ENCODE results near the gene MYO5B. TPM values are rescaled to one million over a fixed set of nuclear protein-coding genes. Genes with fewer than 3 reads are reported as not detected.

Gene MYO5B
- total RNA-seq, 1 donor from 2014 or later: 6.7 TPM

- Histone ChIP-seq H3K79me2 (ENCODE audit: low read depth) (no peaks in the 10 kb centered on the region), H3K27ac (no peak overlapping the region), H3F3A (ENCODE audit: low read depth) (no peaks in the 10 kb centered on the region), H3K9ac (no peak overlapping the region), H3K36me3 (no peaks in the 10 kb centered on the region), H3K27me3 (no peaks in the 10 kb centered on the region), H3K9me3 (ENCODE audit: low read depth) (no peaks in the 10 kb centered on the region), H3K4me1 (peaks cover 37% of the 10 kb centered on the region), H3K4me3 (no peak overlapping the region), H4K20me1 (ENCODE audit: low read depth) (no peaks in the 10 kb centered on the region), H3K4me2 (peak overlapping the region; percentile 9), H2AFZ (replicated peaks) (no peak overlapping the region)
- Mint-ChIP-seq H3K27me3 (ENCODE audit: insufficient read depth, low read depth) (no peaks in the 10 kb centered on the region), H3K9me3 (no peaks in the 10 kb centered on the region), H3K36me3 (no peaks in the 10 kb centered on the region), H3K4me1 (peaks cover 21% of the 10 kb centered on the region), H3K27ac (no peak overlapping the region), H3K4me3 (no peak overlapping the region)
- no peak for DNase-seq (ENCODE audit: low spot score)
- TF ChIP-seq EZH2phosphoT487 (IDR thresholded peaks at IDR 0.05) (no peak), EZH2 (IDR thresholded peaks at IDR 0.05) (no peak), CTCF (IDR thresholded peaks at IDR 0.05) (no peak)
Observed at GRCh38 chr18:50166901-50167300, 28.0 kb downstream of the MYO5B start.

GRCh38 chr18:50163505-50163904 is 31.4 kb downstream of the MYO5B start:
- Mint-ChIP-seq H3K4me3 (no peak overlapping the region), H3K9me3 (no peaks in the 10 kb centered on the region), H3K4me1 (peaks cover 41% of the 10 kb centered on the region), H3K36me3 (no peaks in the 10 kb centered on the region), H3K27me3 (ENCODE audit: insufficient read depth, low read depth) (peaks cover 5% of the 10 kb centered on the region), H3K27ac (no peak overlapping the region)
- Histone ChIP-seq H3K36me3 (no peaks in the 10 kb centered on the region), H3K27ac (no peak overlapping the region), H3K27me3 (no peaks in the 10 kb centered on the region), H3F3A (ENCODE audit: low read depth) (no peaks in the 10 kb centered on the region), H3K79me2 (ENCODE audit: low read depth) (no peaks in the 10 kb centered on the region), H3K4me3 (no peak overlapping the region), H4K20me1 (ENCODE audit: low read depth) (no peaks in the 10 kb centered on the region), H2AFZ (replicated peaks) (no peak overlapping the region), H3K4me1 (peaks cover 49% of the 10 kb centered on the region), H3K4me2 (peak overlapping the region; percentile 4), H3K9ac (no peak overlapping the region), H3K9me3 (ENCODE audit: low read depth) (no peaks in the 10 kb centered on the region)
- TF ChIP-seq EZH2 (IDR thresholded peaks at IDR 0.05) (no peak), CTCF (IDR thresholded peaks at IDR 0.05) (no peak), EZH2phosphoT487 (IDR thresholded peaks at IDR 0.05) (no peak)
- no peak for DNase-seq (ENCODE audit: low spot score)

GRCh38 chr18:50162486-50163304 is 32.3 kb downstream of the MYO5B start:
- TF ChIP-seq EZH2phosphoT487 (IDR thresholded peaks at IDR 0.05) (no peak), EZH2 (IDR thresholded peaks at IDR 0.05) (no peak), CTCF (IDR thresholded peaks at IDR 0.05) (no peak)
- no peaks in the 10 kb centered on the region for H3K9me3 Mint-ChIP-seq
- H3K27me3 Mint-ChIP-seq (ENCODE audit: insufficient read depth, low read depth): peaks cover 5% of the 10 kb centered on the region
- no peak overlapping the region for H3K27ac Mint-ChIP-seq
- no peaks in the 10 kb centered on the region for H3K36me3 Mint-ChIP-seq
- Histone ChIP-seq H3K9ac (no peak overlapping the region), H3F3A (ENCODE audit: low read depth) (no peaks in the 10 kb centered on the region), H3K27ac (no peak overlapping the region), H3K36me3 (no peaks in the 10 kb centered on the region), H3K4me1 (peaks cover 44% of the 10 kb centered on the region), H3K27me3 (no peaks in the 10 kb centered on the region), H3K79me2 (ENCODE audit: low read depth) (no peaks in the 10 kb centered on the region), H4K20me1 (ENCODE audit: low read depth) (no peaks in the 10 kb centered on the region), H3K4me3 (no peak overlapping the region), H3K9me3 (ENCODE audit: low read depth) (no peaks in the 10 kb centered on the region), H2AFZ (replicated peaks) (no peak overlapping the region), H3K4me2 (no peak overlapping the region)
- peaks cover 38% of the 10 kb centered on the region for H3K4me1 Mint-ChIP-seq
- no peak overlapping the region for H3K4me3 Mint-ChIP-seq
- no peak for DNase-seq (ENCODE audit: low spot score)
